Endothelial cell of umbilical vein (primary cell): Measurements from ENCODE around the gene UNKL. TPM values are rescaled to one million over a fixed set of nuclear protein-coding genes. Genes with fewer than 3 reads are reported as not detected.

Source experiments
- BruUV-seq: library from RNA; stranded (reverse); fragments of 400-500 nt; replicated peaks from 2 replicates; lab custom pipeline; 2021; lab: Mats Ljungman, UMichigan
- CTCF ChIA-PET: fragments of 300-600, 350-600 bp; sonication (Branson Sonifier 250); formaldehyde crosslinking; loops from one replicate; lab custom pipeline; 2021; ENCODE audit warnings: antibody characterized with exemption, inconsistent platforms; lab: Charles Lee
- POLR2A ChIA-PET: fragments of 300-600, 350-600 bp; sonication (Branson Sonifier 250); formaldehyde crosslinking; loops from one replicate; lab custom pipeline; 2021; ENCODE audit warnings: antibody characterized with exemption, inconsistent platforms; lab: Charles Lee
- DNase-seq: peaks from one replicate; pipeline ENCODE4 v3.0.0-alpha.2; 2011; ENCODE audit warnings: low read depth, low spot score
- FAIRE-seq: peaks from 2 replicates; lab custom pipeline; 2011; peaks lifted over from hg19 to GRCh38; lab: Jason Lieb, UNC
- H2AFZ ChIP-seq: 2 replicates; pipeline ENCODE4 v1.6.0; 2012; ENCODE audit warnings: low read depth, low read length, control low read depth, inconsistent platforms
- H3K27ac ChIP-seq: 2 replicates; pipeline ENCODE4 v1.5.1; 2011; ENCODE audit warnings: low read depth, mild to moderate bottlenecking, control low read depth, low read length, moderate library complexity; ENCODE audit not compliant: insufficient read depth
- H3K27me3 ChIP-seq, 2 experiments: 2 replicates each; pipeline versions ENCODE4 v1.6.0 to v1.6.1; 2011; ENCODE audit warnings: low read length in 2 of 2, mixed read lengths in 1 of 2; ENCODE audit not compliant: control insufficient read depth in 2 of 2, insufficient read depth in 2 of 2
- H3K36me3 ChIP-seq, 2 experiments: 2 replicates in 1 of 2; 3 replicates in 1 of 2; pipeline ENCODE4 v1.5.1; 2011; ENCODE audit warnings: low read length in 2 of 2, mild to moderate bottlenecking in 1 of 2, moderate library complexity in 1 of 2; ENCODE audit not compliant: control insufficient read depth in 2 of 2, insufficient read depth in 2 of 2; ENCODE audit errors: extremely low read depth in 1 of 2
- H3K4me1 ChIP-seq: 3 replicates; pipeline ENCODE4 v1.5.1; 2011; ENCODE audit warnings: mild to moderate bottlenecking, low read length; ENCODE audit not compliant: control insufficient read depth, insufficient read depth; ENCODE audit errors: extremely low read depth
- H3K4me2 ChIP-seq: 2 replicates; pipeline ENCODE4 v1.6.1; 2011; ENCODE audit warnings: low read length, control low read depth, mixed read lengths; ENCODE audit not compliant: insufficient read depth
- H3K4me3 ChIP-seq, 3 experiments: fragments of 200-600 bp in 1 of 3; sonication (generic), shearing (Covaris generic) in 1 of 3; replicated peaks in 1 of 3; 2 replicates each; pipeline ENCODE4 v1.5.1; 2011 to 2016; ENCODE audit warnings: control low read depth in 3 of 3, low read length in 3 of 3, mild to moderate bottlenecking in 2 of 3, inconsistent platforms in 1 of 3, low read depth in 1 of 3, moderate library complexity in 1 of 3; ENCODE audit not compliant: insufficient read depth in 1 of 3
- H3K79me2 ChIP-seq: 2 replicates; pipeline ENCODE4 v1.6.0; 2012; ENCODE audit warnings: low read length, inconsistent platforms; ENCODE audit not compliant: control insufficient read depth, insufficient read depth
- H3K9ac ChIP-seq: replicated peaks from 2 replicates; pipeline ENCODE3; 2011; ENCODE audit warnings: low read length, control low read depth; ENCODE audit not compliant: insufficient read depth; ENCODE audit errors: extremely low read depth
- H3K9me1 ChIP-seq: replicated peaks from 3 replicates; pipeline ENCODE4 v1.6.0; 2011; ENCODE audit warnings: mild to moderate bottlenecking, low read length; ENCODE audit not compliant: control insufficient read depth, insufficient read depth; ENCODE audit errors: extremely low read depth
- H3K9me3 ChIP-seq: replicated peaks from 2 replicates; pipeline ENCODE4 v1.5.1; 2012; ENCODE audit warnings: low read length, inconsistent platforms; ENCODE audit not compliant: control insufficient read depth, insufficient read depth
- H4K20me1 ChIP-seq: replicated peaks from 2 replicates; pipeline ENCODE3; 2011; ENCODE audit warnings: mild to moderate bottlenecking, low read length; ENCODE audit not compliant: control insufficient read depth, insufficient read depth; ENCODE audit errors: extremely low read depth
- CTCF ChIP-seq, 2 donors: IDR thresholded peaks; 1 replicate in 1 of 2; 2 replicates in 1 of 2; pipeline ENCODE4 v1.5.1; 2011; ENCODE audit warnings: low read length in 2 of 2, mild to moderate bottlenecking in 2 of 2, moderate library complexity in 2 of 2, control low read depth in 1 of 2, inconsistent platforms in 1 of 2, low read depth in 1 of 2; ENCODE audit not compliant: insufficient read depth in 1 of 2; ENCODE audit errors: extremely low read depth in 1 of 2
- EZH2 ChIP-seq: IDR thresholded peaks from 2 replicates; pipeline ENCODE4 v1.6.1; 2012; ENCODE audit warnings: borderline replicate concordance, low read depth, mild to moderate bottlenecking, moderate library complexity, low read length, inconsistent platforms; ENCODE audit not compliant: severe bottlenecking
- FOS ChIP-seq: IDR thresholded peaks from 2 replicates; pipeline ENCODE4 v1.6.1; 2011; ENCODE audit warnings: mild to moderate bottlenecking, low read length, moderate library complexity, borderline replicate concordance; ENCODE audit not compliant: insufficient read depth
- GATA2 ChIP-seq: IDR thresholded peaks from 2 replicates; pipeline ENCODE4 v1.7.0; 2011; ENCODE audit warnings: low read depth, mild to moderate bottlenecking, moderate library complexity, mixed read lengths, low read length; ENCODE audit not compliant: insufficient read length, insufficient read depth
- JUN ChIP-seq: IDR thresholded peaks from 2 replicates; pipeline ENCODE4 v1.6.1; 2011; ENCODE audit warnings: borderline replicate concordance, low read depth; ENCODE audit not compliant: insufficient read length, insufficient read depth
- MYC ChIP-seq: IDR thresholded peaks from one replicate; pipeline ENCODE4 v1.6.1; 2011; ENCODE audit warnings: mild to moderate bottlenecking, low read depth, low read length
- POLR2A ChIP-seq: IDR thresholded peaks from 2 replicates; pipeline ENCODE4 v1.6.1; 2012; ENCODE audit warnings: low read depth, mild to moderate bottlenecking, control low read depth, low read length
- POLR2AphosphoS5 ChIP-seq: IDR thresholded peaks from 2 replicates; pipeline ENCODE4 v1.6.1; 2012; ENCODE audit warnings: low read depth, mild to moderate bottlenecking, control low read depth, low read length, moderate library complexity; ENCODE audit not compliant: insufficient read depth
- dilution Hi-C: fragments of 300-500 bp; cut with MboI; formaldehyde crosslinking; loops from one replicate; pipeline ENCODE4 v1.15.0; 2019; ENCODE audit warnings: low sequenced_read_pairs; ENCODE audit not compliant: extremely low pct_ligation_motif_present
- intact Hi-C: fragments of 100-400 bp; cut with micrococcal nuclease; formaldehyde crosslinking; loops from one replicate; pipeline ENCODE4 v1.10.0; 2022
- polyA plus RNA-seq, 4 experiments: library from polyadenylated mRNA; depleted of rRNA in 3 of 4; stranded (reverse) in 3 of 4; unstranded in 1 of 4; fragments of >200 nt; gene quantifications; 2 replicates each; pipeline versions ENCODE4 v1.2.1 to v1.2.3, GENCODE V29; 2011 to 2012; ENCODE audit warnings: missing spikeins in 1 of 4
- total RNA-seq: library from RNA; stranded (reverse); gene quantifications from 2 replicates; pipeline ENCODE4 v1.2.3, GENCODE V29; 2021
- TF ChIP-seq, protein P1 (sequence below): IDR thresholded peaks from 2 replicates; pipeline ENCODE4 v1.6.1; 2011; ENCODE audit not compliant: insufficient read depth, insufficient read length

Gene UNKL
- total and polyA plus RNA-seq, 2 donors (not counting 3 experiments of a cell fraction or from before 2014, with no cell fraction given): 17.1 to 32.8 TPM

GRCh38 chr16:1317479-1318267 is 96.8 kb downstream of the UNKL start:
- no peaks in the 10 kb centered on the region for H3K9me3 ChIP-seq
- peaks cover 20 to 70% of the 10 kb centered on the region in 2 experiments for H3K36me3 ChIP-seq
- no peaks in the 10 kb centered on the region for H3K9me1 ChIP-seq
- no peak overlapping the region for H2AFZ ChIP-seq
- no TSS peak for BruUV-seq
- TF ChIP-seq POLR2A (no peak), FOS (no peak), POLR2AphosphoS5 (no peak), JUN (no peak), EZH2 (no peak), MYC (no peak), CTCF (IDR thresholded peaks at IDR 0.05; ENCODE audit: extremely low read depth in 1 of 2, insufficient read depth in 1 of 2, low read depth in 1 of 2, low read length in 2 of 2) (no peak), GATA2 (no peak)
- TF ChIP-seq, protein P1, sequence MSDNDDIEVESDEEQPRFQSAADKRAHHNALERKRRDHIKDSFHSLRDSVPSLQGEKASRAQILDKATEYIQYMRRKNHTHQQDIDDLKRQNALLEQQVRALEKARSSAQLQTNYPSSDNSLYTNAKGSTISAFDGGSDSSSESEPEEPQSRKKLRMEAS: no peak
- no peaks in the 10 kb centered on the region for H4K20me1 ChIP-seq
- intact Hi-C loops: no loop called here
- ChIA-PET POLR2A (no interaction called here), CTCF (interaction anchor here (1.3 to 1.9 kb wide), 2 partner anchors 8 to 12 kb away, joined by 3 to 5 read pairs; no protein-coding TSS in a partner anchor)
- peaks cover 51% of the 10 kb centered on the region for H3K79me2 ChIP-seq
- no peak overlapping the region for H3K4me3 ChIP-seq
- H3K9ac ChIP-seq: no peak overlapping the region
- FAIRE-seq (no peak), DNase-seq (no peak)
- H3K4me1 ChIP-seq: no peaks in the 10 kb centered on the region
- dilution Hi-C loops: no loop called here
- H3K27ac ChIP-seq: no peak overlapping the region
- H3K27me3 ChIP-seq: no peaks in the 10 kb centered on the region
- no peak overlapping the region for H3K4me2 ChIP-seq
